Kidney (tissue), 14 donors: ENCODE measurements around the gene CUX1. TPM values are rescaled to one million over a fixed set of nuclear protein-coding genes. Genes with fewer than 3 reads are reported as not detected.
"Not testable (repeated sequence)": the region's sequence is repeated elsewhere in the genome, so short reads cannot be mapped to it uniquely, and the experiment has no call there.

ENCODE experiments used
- DNase-seq, 5 donors: peaks; one replicate each; pipeline ENCODE4 v3.0.0-alpha.2; 2013 to 2020
- FAIRE-seq: peaks from 2 replicates; lab custom pipeline; 2012; peaks lifted over from hg19 to GRCh38; lab: Jason Lieb, UNC
- H3K27ac ChIP-seq, 2 donors: one replicate each; pipeline ENCODE4 v1.7.0; 2013; ENCODE audit warnings: low read depth in 2 of 2, low read length in 2 of 2, inconsistent platforms in 1 of 2
- H3K27me3 ChIP-seq: one replicate; pipeline ENCODE4 v1.7.1; 2013; ENCODE audit warnings: low read length, inconsistent platforms; ENCODE audit not compliant: control insufficient read depth, insufficient read depth
- H3K36me3 ChIP-seq, 3 donors: one replicate each; pipeline versions ENCODE4 v1.7.0 to v1.7.1; 2013; ENCODE audit warnings: low read length in 3 of 3, control low read depth in 1 of 3, inconsistent platforms in 1 of 3; ENCODE audit not compliant: insufficient read depth in 3 of 3, control insufficient read depth in 2 of 3
- H3K4me1 ChIP-seq, 3 donors: one replicate each; pipeline versions ENCODE4 v1.7.0 to v1.7.1; 2013; ENCODE audit warnings: low read length in 3 of 3, inconsistent platforms in 1 of 3, low read depth in 1 of 3; ENCODE audit not compliant: control insufficient read depth in 2 of 3, insufficient read depth in 2 of 3
- H3K4me3 ChIP-seq, 3 donors: one replicate each; pipeline versions ENCODE4 v1.7.0 to v1.8.1; 2013; ENCODE audit warnings: low read length in 3 of 3, control low read depth in 1 of 3, inconsistent platforms in 1 of 3
- H3K9ac ChIP-seq, 3 donors: one replicate each; pipeline versions ENCODE4 v1.7.0 to v1.7.1; 2013; ENCODE audit warnings: low read length in 3 of 3, control low read depth in 1 of 3, inconsistent platforms in 1 of 3
- H3K9me3 ChIP-seq, 3 donors: one replicate each; pipeline versions ENCODE4 v1.7.0 to v1.7.1; 2013; ENCODE audit warnings: low read length in 3 of 3, control low read depth in 1 of 3, inconsistent platforms in 1 of 3; ENCODE audit not compliant: control insufficient read depth in 2 of 3, insufficient read depth in 1 of 3
- CTCF ChIP-seq: IDR thresholded peaks from 3 replicates; pipeline ENCODE4 v1.5.1; 2012; ENCODE audit warnings: mild to moderate bottlenecking, moderate library complexity, borderline replicate concordance; ENCODE audit not compliant: insufficient read depth; ENCODE audit errors: extremely low read depth
- intact Hi-C: fragments of 100-400 bp; cut with DNase I; formaldehyde crosslinking; loops from one replicate; pipeline ENCODE4 v1.11.1; 2022
- polyA plus RNA-seq: library from polyadenylated mRNA; stranded (reverse); fragments of 350-450 nt; fragmentation: Illumina TruSeq; extraction: RNeasy Lipid Tissue Mini Kit (QIAGEN cat#74804); gene quantifications from one replicate; pipeline ENCODE4 v1.2.3, GENCODE V29; 2014; ENCODE audit warnings: low read depth, low replicate concordance; ENCODE audit not compliant: insufficient read depth
- total RNA-seq: library from RNA; stranded (reverse); fragmentation: NEBNext Ultra II Directional; extraction: Animal tissue kit (Norgen Biotek cat#: 25700); gene quantifications from one replicate; pipeline ENCODE4 v1.2.1, GENCODE V29; 2021
- donor health status: control.
- donor health status: control.
- donor health status: control.
- donor health status: control.
- donor health status: control.
- donor health status: DM: yes; HTN: yes; CAD: no.
- donor health status: Normal renal cell carcinoma (clear cell type).

The CUX1 gene
- total and polyA plus RNA-seq, 2 donors from 2014 or later = 71.4 to 126 TPM

GRCh38 chr7:101820703-101821102, 3.3 kb downstream of the CUX1 start:
- peaks cover 0 to 23% (median 10%) of the 10 kb centered on the region in 3 donors for H3K4me1 ChIP-seq
- no peak overlapping the region for H3K4me3 ChIP-seq
- no peak overlapping the region for H3K27ac ChIP-seq
- no peak for TF ChIP-seq CTCF
- H3K27me3 ChIP-seq = no peaks in the 10 kb centered on the region
- DNase-seq = peak in 1 of 5 donors; percentile 15
- H3K9me3 ChIP-seq = no peaks in the 10 kb centered on the region
- H3K9ac ChIP-seq = no peak overlapping the region
- intact Hi-C loops = no loop called here
- no peak for FAIRE-seq
- no peaks in the 10 kb centered on the region for H3K36me3 ChIP-seq

GRCh38 chr7:101822632-101823031, 5.2 kb downstream of the CUX1 start:
- H3K4me3 ChIP-seq, H3K36me3 ChIP-seq, H3K27ac ChIP-seq, H3K27me3 ChIP-seq, intact Hi-C loops, H3K9ac ChIP-seq, FAIRE-seq, H3K9me3 ChIP-seq: not testable (repeated sequence)
- H3K4me1 ChIP-seq = peaks cover 0 to 28% (median 12%) of the 10 kb centered on the region in 3 donors
- peak in 2 of 5 donors; percentile 19 to 26 for DNase-seq

GRCh38 chr7:101823096-101823495, 5.7 kb downstream of the CUX1 start:
- Histone ChIP-seq H3K9me3 (no peaks in the 10 kb centered on the region), H3K4me1 (peaks cover 0 to 23% (median 12%) of the 10 kb centered on the region in 3 donors), H3K9ac (no peak overlapping the region), H3K36me3 (no peaks in the 10 kb centered on the region), H3K27ac (peak overlapping the region in 1 of 2 donors; percentile 25), H3K27me3 (no peaks in the 10 kb centered on the region), H3K4me3 (no peak overlapping the region)
- intact Hi-C loops = no loop called here
- no peak for TF ChIP-seq CTCF
- DNase-seq = peak in 3 of 5 donors; percentile 36 to 50 (median 39)
- no peak for FAIRE-seq

GRCh38 chr7:101823596-101823995, 6.2 kb downstream of the CUX1 start:
- intact Hi-C loops = no loop called here
- Histone ChIP-seq H3K4me1 (peaks cover 0 to 20% (median 10%) of the 10 kb centered on the region in 3 donors), H3K27ac (peak overlapping the region in 1 of 2 donors; percentile 25), H3K4me3 (no peak overlapping the region), H3K36me3 (no peaks in the 10 kb centered on the region), H3K27me3 (no peaks in the 10 kb centered on the region), H3K9ac (no peak overlapping the region), H3K9me3 (no peaks in the 10 kb centered on the region)
- DNase-seq (no peak), FAIRE-seq (no peak)
- TF ChIP-seq CTCF = no peak
